Measurements from ENCODE around the gene IGFL4.
A peak's percentile ranks its signal among the peaks of the same experiment; 100 is the strongest.

IGFL4 gene

DNA sequence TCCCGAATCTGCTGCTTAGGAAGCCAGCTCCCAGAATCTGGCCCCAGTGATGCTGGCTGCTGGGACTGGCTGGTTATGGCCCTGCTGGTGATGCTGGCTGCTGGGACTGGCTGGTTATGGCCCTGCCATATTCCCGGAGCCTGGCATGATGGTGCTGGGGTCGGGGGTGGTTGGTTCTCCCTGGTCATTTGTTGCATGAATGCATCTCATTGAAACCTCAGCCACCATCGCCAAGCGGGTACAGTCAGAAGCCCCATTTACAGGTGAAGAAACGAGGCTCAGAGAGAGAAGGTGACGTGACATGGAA is 20.0 kb downstream of the IGFL4 start:
- no peak for DNase-seq (ENCODE audit: low read depth)

DNA sequence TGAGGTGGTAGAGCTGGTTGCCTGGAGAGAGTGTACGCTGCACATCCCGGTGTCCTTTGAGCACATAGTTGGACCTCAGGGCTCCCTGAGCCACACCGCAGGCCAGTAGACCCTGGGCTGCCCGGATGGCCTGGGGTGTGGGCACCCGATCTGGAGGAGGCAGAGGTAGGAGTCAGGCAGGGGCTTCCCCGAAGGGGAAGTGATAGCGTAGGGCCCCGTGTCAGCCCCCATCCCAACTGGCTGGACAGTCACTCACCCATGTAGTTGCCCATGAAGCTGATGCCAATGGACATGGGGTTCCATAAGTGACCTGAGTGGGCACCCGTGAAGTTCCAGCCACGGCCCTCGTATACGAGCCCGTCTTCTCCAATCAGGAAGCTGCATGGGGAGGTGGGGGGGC is 21.5 kb downstream of the IGFL4 start:
- DNase-seq (ENCODE audit: low read depth), result no peak

DNA sequence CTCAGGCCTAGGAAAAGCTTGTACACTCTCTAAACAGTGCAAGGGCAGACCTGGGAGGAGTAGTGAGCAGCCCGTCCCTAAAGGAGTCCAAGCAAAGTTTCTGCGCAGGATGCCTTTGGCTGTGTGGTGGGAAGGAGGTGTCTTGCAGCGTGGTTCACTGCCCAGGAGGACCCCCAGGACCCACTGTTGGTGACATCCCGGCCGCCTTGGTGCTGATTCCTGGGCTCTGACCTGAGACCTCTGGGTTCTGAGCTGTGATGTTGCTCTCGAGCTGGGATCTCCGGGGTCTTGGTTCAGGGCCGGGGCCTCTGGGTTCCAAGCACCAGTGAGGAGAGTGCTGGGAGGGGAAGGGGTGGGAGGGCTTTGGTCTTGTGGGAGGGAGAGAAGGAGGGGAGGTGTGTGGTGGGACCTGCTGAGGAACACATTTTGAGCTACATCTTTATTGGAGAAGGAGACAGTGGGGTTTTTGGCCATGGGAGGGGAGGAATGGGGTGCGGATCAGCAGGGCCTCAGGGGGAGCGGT is 22.0 kb downstream of the IGFL4 start:
- DNase-seq (ENCODE audit: low read depth), result no peak

DNA sequence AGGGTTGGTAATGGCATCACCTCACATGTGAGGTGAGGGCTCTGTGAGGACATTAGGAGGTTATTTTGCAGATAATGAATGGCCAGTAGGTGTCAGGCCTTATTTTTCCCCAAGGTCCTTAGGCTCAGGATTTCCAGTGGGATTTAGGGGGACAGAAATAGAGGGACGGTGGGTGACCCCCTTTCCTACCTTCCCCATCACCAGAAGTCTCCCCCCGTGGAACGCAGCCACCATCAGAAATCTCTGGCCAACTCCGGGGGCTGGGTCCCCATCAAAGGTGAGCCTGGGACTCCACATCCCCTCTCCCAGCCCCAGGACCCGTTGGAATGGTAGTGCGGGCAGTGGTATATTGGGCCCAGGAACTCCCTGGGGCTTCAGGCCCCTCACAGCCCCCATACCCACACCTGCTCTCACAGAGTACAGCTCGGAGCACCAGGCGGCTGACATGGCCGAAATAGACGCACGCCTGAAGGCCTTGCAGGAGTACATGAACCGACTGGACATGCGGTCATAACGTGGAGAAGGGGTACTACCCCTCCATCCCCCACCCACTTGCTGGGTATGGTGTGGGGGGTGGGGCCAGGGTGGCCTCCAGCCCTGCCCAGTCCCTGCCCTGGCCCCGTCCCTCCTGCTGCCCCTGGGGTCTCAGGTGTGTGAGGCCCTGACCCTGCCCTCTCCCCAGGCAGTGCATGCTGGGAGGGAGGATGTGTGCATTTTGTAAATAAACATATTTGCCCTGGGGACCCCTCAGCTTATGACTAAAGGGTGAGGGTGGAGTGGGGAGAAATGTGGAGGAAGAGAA is 22.7 kb downstream of the IGFL4 start:
- no peak for DNase-seq (ENCODE audit: low read depth)

DNA sequence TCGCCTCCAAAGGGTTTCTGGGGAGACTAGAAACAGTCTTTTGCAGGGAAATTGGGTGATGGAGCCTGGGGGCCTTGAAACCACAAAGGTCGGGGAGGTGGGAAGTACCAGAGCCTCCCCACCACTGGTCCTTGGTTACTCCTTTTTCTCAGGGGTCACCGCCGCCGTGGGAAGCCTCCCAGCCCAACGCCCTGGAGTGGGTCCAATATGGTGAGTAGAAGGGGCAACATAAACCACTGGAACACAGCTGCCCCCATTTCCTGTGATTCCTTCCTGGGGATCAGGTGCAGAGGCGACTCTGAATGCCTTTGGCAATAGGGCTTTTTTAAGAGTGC is 23.7 kb downstream of the IGFL4 start:
- no peak for DNase-seq (ENCODE audit: low read depth)

DNA sequence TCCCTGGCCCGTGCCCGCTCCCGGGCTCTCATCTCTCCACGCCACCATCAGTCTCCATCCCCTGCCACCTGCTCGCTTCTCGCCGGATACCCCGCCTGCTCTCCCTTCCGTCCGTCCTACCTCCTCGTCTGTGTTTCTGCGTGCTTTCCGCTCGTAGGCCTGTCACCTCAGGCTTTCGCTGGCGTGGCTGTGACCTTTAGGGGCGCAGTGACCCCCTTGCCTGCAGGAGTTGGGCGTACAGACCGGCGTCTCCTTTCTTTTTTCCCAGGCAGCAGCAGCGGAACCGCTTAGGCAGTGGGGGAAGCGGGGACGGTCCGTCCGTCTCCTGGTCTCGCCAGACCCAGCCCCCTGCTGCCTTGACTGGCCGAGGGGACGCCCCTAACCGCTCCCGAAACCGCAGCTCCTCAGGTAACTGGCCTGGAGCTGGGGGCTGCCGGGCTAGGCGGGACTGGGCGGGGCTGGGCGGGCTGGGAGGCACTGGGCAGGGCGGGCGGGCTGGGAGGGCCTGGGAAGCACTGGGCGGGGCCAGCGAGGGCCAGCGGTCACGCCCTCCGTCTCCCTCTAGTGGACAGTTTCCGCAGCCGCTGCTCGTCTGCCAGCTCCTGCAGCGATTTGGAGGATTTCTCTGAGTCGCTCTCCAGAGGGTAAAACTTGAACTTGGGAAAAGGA is 24.2 kb downstream of the IGFL4 start:
- peak; percentile 65 for DNase-seq (ENCODE audit: low read depth)

DNA sequence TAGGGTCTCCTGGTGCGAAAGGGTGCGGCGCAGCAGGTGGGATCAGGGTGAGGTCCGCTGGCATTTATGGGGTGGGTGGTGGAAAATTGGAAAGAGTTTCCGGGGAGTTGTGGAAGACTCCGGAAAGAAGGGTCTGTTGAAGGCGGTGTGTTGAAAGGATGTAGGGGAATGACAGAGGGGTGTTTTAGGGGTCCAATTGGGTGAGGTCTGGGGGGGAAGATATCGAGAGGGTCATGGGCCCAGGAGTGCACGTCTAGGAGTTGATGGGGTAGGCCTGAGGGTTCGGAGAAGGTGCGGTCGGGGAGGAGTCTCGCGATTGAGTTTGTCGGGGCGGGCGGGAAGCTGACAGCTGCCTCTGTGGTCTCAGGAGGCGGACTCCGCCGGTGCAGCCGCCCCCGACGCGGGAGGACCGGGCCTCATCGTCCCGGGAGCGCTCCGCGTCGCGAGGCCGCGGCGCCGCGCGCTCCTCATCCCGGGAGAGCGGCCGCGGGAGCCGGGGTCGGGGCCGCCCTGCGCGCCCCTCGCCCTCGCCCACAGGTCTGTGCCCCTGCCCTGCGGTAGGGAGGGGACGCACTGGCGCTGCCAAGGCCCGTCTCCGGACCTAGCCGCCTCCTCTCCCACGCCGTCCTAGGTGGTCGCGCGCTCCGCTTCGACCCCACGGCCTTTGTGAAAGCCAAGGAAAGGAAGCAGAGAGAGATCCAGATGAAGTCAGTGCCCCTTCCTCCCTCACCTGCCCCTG is 24.9 kb downstream of the IGFL4 start:
- peak; percentile 39 for DNase-seq (ENCODE audit: low read depth)

DNA sequence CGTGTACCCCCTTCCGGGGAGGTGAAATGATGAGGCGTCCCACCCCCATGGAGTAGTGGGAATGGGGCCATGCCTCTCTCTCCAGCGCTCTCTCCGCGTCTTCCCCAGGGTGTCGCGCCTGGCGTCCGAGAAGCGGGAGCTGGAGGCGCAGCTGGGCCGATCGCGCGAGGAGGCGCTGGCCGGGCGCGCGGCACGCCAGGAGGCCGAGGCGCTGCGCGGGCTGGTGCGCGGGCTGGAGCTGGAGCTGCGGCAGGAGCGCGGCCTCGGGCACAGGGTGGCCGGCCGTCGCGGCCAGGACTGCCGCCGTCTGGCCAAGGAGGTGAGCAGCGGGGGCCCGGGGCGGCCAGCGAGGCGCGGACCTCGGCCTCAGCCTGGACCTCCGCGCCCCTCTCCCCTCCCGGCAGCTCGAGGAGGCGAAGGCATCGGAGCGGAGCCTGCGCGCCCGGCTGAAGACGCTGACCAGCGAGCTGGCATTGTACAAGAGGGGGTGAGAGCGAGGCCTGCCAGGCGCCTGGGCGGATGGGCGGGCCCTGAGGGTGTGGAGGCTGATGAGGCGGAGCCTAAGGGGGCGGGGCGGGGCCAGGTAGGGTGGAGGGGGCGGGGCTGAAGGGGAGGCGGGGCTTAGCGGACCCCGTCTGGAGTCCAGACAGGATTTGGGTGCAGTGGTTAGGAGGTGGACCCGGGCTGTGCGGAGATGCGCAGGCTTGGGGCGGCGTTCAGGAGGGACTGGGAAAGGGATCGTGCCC is 25.7 kb downstream of the IGFL4 start:
- DNase-seq (ENCODE audit: low read depth), result peak; percentile 45

DNA sequence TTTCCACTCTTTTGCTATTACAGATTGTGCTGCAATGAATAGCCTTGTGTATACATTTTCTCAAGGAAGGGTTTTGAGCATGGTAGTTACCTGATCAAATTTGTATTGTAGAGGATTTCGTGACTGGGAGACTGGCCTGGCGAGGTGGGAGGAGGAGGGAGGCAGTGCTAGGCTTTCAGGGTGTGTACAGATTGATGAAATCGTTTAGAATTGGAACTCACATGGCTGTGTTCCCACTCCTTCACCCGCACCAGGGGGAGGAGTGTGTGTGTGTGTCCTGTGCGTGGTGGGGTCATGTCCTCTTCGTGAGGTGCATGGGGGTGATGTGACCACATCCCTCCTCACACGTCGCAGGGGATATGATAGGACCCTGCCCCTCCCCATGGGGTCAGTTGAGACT is 26.3 kb downstream of the IGFL4 start:
- DNase-seq (ENCODE audit: low read depth), result no peak

DNA sequence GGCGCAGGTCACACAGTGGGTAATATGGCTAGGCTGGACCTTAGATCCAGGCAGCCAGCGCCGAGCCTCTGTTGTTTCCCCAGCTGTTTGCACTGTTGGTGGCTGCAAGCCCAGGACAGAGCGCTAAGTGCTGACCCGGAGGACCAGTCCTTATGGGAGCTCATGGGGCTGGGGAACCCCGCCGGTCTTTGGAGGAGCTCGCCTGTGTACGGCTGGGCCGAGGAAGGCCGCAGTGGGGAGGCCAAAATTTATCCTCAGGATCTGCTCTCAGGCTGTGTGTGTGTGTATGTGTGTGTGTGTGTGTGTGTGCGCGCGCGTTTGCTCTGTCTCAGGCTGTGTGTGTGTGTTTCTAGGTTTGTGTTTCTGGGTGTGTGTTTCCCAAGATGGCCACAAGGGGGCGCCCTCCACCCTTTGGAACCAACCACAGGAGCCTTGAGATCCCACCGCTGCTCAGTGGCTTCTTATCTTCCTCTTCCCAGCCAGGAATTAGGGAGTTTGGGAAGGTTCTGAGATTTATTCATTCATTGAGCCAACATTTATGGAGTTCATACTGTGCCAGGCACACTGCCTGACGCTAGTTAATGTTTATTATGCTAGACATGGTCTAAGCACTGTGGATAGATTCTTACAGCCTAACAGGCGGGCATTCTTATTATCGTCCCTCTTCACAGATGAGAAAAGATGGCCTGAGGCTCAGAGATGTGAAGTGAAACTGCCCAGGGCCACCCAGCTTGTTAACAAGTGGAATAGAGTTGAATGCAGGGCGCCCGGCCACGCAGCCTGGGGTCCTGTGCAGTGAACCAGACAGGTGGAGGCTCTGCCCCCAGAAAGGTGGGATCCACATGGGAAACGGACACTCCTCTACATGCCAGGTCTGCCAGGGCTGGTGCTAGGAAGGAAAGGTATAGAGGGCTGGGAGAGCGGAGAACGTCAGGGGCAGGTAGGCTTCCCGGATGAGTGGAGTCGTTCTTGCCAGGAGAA is 31.0 kb downstream of the IGFL4 start:
- peak; percentile 19 for DNase-seq (ENCODE audit: low read depth)

DNA sequence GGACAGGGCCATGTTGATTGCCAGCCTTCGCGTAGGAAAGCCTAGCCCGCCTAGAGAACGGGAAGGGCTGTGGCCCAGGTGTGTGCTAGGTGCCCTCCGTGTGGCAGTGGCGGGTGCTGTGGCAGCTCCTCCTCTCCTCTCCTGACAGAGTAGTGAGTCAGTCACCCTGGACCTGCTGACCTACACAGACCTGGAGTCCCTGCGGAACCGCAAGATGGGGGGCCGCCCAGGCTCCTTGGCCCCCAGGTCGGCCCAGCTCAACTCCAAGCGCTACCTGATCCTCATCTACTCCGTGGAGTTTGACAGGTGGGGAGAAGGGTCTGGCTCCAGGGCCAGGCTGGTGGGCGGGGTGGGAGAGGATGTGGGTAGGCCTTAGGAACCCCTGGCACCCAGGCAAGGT is 34.4 kb downstream of the IGFL4 start:
- no peak for DNase-seq (ENCODE audit: low read depth)

DNA sequence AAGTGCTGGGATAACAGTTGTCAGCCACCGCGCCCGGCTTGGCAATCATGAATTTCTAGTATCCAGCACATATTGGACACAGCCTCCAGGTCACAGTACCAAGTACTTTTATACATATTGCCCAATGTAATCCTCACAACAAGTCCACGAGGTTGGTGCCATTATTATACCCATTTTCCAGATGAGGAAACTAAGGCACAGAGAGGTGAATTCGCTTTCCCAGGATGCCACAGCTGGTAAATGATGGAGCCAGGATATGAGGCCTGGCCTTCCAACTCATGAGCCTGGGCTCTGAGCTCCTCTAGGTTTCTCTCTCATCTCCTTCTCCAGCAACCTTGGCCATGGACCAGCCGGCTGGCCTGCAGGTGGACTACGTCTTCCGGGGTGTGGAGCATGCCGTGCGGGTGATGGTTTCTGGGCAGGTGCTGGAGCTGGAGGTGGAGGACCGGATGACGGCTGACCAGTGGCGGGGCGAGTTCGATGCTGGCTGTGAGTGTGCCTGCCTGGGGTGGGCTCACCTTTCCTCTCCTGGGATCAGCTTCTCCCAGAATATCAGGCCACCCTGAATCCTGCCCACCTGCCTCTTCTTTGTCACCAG is 38.0 kb downstream of the IGFL4 start:
- no peak for DNase-seq (ENCODE audit: low read depth)

DNA sequence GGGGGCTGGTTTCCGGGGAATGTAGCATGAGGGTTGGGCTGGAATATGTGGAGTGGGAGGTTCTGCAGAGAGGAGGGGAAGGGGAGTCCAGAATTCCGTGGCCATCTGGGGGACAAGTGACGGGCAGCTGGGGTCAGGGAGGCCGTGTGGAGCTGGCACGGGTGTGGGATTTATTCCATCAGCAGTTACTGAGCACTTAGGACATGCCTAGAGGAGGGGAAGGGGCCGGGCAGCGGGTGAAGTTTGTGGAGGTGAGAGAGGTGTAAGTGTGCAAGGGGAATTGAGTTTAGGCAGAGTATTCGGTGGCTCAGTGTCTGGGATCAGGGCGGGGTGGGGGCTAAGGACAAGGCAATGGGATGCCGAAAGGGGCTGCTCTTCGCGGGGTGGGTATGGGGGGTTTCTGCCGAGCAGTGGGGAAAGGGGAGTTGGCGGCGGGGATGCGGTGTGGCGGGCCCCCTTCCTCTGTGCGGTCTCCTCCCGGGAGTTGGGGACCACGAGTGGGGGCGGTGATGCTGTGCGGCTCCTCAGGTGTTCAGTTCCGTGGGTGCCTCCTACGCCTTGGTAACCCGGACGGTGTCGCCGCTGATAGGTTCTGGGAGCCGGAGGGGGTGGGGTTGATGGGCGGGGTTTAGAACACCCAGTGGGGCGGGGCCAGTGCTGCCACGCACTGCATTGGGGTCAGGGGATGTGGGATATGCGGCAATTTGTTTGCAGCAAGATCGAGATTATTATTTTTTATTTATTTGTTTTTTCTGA is 40.1 kb downstream of the IGFL4 start:
- DNase-seq (ENCODE audit: low read depth), result peak; percentile 69

DNA sequence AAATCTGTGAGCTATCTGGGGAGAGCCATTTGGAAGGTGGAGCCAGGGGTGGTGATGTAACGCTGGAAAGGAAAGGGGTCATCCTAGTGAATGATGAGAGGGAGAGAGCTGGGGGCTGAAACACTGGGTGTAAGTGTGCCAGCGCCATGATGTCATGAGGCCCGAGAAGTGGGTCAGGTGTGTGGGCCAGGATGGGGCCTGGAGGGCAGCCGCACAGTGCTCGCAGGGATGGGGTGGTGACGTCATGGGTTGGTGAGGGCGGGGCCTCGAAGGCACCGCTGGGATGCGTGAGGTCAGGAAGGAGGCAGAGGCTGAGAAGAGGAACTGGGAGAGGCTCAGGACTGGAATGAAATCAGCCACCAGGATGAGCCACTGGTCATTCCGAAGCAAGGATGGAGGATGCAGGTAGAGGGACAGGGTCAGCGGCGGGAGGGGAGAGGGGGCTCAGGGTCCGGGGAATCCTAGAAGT is 41.1 kb downstream of the IGFL4 start:
- no peak for DNase-seq (ENCODE audit: low read depth)

DNA sequence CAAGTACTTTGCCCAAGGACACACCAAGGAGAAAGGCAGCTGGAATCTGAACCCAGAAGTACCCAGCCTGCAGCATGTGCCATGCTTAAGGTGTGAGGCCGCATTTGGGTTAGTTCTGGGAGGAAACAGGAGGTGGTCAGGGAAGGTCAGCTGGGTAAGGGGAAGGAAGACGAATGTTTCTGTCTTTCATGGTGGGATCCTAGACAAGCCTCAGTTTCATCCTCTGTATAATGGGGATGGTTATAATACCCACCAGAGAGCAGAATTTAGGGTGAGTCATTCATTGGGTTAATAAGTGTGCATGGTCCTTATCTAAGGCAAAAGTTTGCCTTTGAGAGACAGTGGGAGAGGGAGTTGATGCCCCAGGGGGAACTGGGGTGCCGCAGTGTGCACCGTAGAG is 42.0 kb downstream of the IGFL4 start:
- DNase-seq (ENCODE audit: low read depth), result no peak

DNA sequence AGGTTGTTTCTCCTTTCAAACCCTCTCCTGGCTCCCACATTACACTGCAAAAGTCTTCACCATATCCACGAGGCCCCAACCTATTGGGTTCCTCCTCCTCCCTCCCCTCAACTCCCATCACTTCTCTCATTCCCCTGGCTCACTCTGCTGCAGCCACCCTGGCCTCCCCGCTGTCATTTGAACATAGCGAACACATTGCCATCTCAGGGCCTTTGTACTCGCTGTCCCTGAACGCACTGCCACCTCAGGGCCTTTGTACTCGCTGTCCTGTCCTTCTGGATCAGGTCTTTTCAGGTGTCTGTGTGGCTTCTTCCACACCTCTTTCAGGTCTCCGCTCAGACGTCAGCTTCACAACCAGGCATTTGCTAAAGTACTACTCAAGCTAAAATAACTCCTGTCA is 43.9 kb downstream of the IGFL4 start:
- DNase-seq (ENCODE audit: low read depth), result no peak

DNA sequence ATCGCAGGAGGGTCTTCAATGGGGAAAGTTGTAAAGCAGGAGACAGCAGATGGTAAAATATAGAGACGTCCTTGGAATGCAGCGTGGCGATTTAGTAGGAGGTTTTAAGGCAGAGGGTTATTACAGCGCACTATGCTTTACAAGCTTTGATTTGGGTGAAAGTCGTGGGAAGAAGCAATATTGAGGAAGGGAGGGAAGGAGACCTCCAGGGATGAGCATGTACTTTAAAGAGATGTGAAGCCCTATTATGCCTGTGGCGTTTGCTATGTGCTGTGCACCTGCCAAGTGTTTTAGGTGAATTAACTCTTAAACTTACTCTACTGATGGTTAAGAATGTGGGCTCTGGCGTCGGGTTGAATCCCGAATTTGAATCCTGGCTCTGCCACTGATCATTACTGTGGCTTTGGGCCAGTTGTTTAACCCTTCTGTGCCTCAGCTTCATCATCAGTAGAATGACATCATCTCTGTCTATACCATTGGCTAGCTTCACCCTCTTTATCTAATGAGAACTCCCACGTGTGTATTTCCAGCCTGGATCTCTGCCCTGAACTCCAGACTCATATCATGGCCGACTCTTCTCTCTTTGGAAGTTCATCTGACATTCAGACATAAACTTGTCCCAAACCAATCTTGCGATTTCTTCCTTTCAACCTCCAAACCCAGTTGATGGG is 45.0 kb downstream of the IGFL4 start:
- no peak for DNase-seq (ENCODE audit: low read depth)

DNA sequence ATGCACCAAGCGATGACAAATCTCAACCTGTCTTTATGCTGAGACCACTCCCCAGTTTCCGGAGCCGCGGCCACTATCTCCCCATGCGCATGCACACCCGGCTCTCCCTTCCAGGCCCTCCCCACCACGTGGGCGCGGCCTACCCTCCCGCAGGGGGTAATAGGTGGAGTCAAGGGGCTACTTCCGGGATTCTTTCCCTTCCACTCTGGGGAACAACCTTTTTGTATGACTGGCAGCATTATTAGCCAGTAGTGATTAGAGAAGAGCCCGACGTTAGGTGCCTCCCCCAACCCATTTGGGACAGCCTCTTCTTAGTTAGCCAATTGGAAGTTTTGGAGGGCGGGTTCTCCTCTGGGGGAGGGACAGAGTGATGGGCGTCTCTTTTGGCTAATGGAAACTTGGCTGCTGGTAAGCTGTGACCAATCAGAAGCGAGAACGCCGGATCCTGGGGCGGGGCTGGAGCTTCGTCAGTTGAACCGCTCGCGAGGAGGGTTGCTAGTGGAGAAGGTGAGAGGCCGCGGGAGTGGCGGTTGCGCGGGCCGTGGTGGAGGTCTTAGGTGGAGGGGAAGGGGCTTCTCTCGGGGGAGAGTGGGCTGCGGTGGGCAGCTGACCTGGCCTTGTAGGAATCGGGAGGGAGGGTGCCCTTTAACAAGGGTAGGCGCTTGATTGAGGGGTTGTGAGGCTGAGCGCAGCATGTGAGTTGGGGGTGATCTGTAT is 45.6 kb downstream of the IGFL4 start, which contains the start of gene CCDC61:
Gene CCDC61 (plus strand): TSS at position 470 of the 717 bp plus-strand sequence. CDS start 7,552 bp downstream, outside the sequence.
- DNase-seq (ENCODE audit: low read depth), result peak; percentile 92
